GF-D8 (cell line): ENCODE results near the gene SLC6A8.

Source experiments
- DNase-seq: peaks from one replicate; lab custom pipeline; 2025; lab: John Stamatoyannopoulos, UW

Gene SLC6A8

GRCh38 chrX:153648358-153649177 is 39.2 kb upstream of the SLC6A8 start:
- no peak for DNase-seq

GRCh38 chrX:153649178-153649914 is 38.4 kb upstream of the SLC6A8 start:
- no peak for DNase-seq

- no peak for DNase-seq
Observed at GRCh38 chrX:153649915-153650782, 37.6 kb upstream of the SLC6A8 start.

- DNase-seq: no peak
Observed at GRCh38 chrX:153650959-153651358, 36.8 kb upstream of the SLC6A8 start.

GRCh38 chrX:153651540-153652079 is 36.1 kb upstream of the SLC6A8 start:
- no peak for DNase-seq

GRCh38 chrX:153653556-153653955 is 34.2 kb upstream of the SLC6A8 start:
- DNase-seq: no peak

GRCh38 chrX:153657161-153657560 is 30.6 kb upstream of the SLC6A8 start:
- no peak for DNase-seq

- no peak for DNase-seq
Observed at GRCh38 chrX:153659268-153659667, 28.5 kb upstream of the SLC6A8 start.

- DNase-seq: no peak
Observed at GRCh38 chrX:153662266-153662665, 25.5 kb upstream of the SLC6A8 start.

GRCh38 chrX:153665726-153666306 is 21.9 kb upstream of the SLC6A8 start:
- no peak for DNase-seq

- no peak for DNase-seq
Observed at GRCh38 chrX:153667281-153667955, 20.3 kb upstream of the SLC6A8 start.

GRCh38 chrX:153667956-153668396 is 19.8 kb upstream of the SLC6A8 start:
- no peak for DNase-seq

- DNase-seq: no peak
Observed at GRCh38 chrX:153668423-153669173, 19.1 kb upstream of the SLC6A8 start.

- DNase-seq: no peak
Observed at GRCh38 chrX:153669174-153669890, 18.4 kb upstream of the SLC6A8 start.

GRCh38 chrX:153669901-153670731 is 17.6 kb upstream of the SLC6A8 start:
- no peak for DNase-seq

- no peak for DNase-seq
Observed at GRCh38 chrX:153670748-153671588, 16.8 kb upstream of the SLC6A8 start.

GRCh38 chrX:153671589-153672530 is 15.9 kb upstream of the SLC6A8 start:
- DNase-seq: no peak
